ENCODE measurements around the gene MTNR1A.

Gene MTNR1A

DNA sequence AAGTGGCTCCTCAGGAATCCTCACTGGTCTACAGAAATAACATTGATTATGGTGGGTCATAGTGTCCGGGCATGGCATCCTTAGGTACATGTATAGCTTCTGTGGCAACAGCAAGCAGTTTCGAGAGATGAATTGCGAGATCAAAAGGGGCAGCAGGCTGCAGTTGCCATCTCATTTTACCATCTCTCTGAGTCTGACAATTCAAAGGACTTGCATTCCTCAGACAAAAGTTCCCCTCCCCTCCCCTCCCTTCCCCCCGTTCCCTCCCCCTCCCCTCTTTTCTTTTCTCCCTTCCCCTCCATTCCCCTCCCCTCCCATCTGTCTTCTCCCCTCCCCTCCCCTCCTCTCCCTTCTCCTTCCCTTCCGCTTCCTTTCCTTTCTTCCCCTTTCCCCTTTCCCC is 70.2 kb downstream of the MTNR1A start:
- DNase-seq: no peak

DNA sequence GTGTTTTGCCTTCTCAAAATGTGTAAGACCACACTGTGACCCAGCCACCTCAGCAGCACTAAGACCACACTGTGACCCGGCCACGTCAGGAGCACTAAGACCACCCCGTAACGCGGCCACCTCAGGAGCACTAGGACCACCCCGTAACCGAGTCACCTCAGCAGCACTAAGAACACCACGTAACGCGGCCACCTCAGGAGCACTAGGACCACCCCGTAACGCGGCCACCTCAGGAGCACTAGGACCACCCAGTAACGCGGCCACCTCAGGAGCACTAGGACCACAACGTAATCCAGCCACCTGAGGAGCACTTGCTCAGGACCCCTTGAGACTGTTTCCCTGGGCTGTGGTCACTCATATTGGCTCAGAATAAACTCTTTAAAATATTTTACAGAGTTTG is 71.7 kb downstream of the MTNR1A start:
- no peak for DNase-seq

Data from CD4-positive, alpha-beta T cell treated with Interleukin-10 for 1 hour (primary cell).